ENCODE data around the gene CDKN1B.

DNA sequence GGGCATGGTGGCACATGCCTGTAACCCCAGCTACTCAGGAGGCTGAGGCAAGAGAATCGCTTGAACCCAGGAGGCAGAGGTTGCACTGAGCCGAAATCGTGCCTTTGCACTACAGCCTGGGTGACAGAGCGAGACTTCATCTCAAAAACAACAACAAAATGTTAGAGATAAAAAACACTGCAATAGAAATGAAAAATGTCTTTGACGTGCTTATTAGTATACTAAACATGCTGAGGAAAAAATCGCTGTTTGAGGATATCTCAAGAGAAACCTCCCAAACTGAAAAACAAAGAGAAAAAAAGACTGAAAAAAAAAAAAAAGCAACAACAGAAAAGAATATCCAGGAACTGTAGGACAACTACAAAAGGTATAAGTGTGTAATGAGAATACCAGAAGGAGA is 53.1 kb downstream of the CDKN1B start:
- TF ChIP-seq, protein P1, sequence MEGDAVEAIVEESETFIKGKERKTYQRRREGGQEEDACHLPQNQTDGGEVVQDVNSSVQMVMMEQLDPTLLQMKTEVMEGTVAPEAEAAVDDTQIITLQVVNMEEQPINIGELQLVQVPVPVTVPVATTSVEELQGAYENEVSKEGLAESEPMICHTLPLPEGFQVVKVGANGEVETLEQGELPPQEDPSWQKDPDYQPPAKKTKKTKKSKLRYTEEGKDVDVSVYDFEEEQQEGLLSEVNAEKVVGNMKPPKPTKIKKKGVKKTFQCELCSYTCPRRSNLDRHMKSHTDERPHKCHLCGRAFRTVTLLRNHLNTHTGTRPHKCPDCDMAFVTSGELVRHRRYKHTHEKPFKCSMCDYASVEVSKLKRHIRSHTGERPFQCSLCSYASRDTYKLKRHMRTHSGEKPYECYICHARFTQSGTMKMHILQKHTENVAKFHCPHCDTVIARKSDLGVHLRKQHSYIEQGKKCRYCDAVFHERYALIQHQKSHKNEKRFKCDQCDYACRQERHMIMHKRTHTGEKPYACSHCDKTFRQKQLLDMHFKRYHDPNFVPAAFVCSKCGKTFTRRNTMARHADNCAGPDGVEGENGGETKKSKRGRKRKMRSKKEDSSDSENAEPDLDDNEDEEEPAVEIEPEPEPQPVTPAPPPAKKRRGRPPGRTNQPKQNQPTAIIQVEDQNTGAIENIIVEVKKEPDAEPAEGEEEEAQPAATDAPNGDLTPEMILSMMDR (IDR thresholded peaks at IDR 0.05; ENCODE audit: low read depth, low read length), result no peak
- TF ChIP-seq, protein P2, sequence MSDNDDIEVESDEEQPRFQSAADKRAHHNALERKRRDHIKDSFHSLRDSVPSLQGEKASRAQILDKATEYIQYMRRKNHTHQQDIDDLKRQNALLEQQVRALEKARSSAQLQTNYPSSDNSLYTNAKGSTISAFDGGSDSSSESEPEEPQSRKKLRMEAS (IDR thresholded peaks at IDR 0.05; ENCODE audit: low read depth, low read length), result no peak
- TF ChIP-seq POLR2A (IDR thresholded peaks at IDR 0.05; ENCODE audit: extremely low read depth, insufficient read length), result no peak
- TF ChIP-seq MYC (IDR thresholded peaks at IDR 0.05; ENCODE audit: low read depth, low read length), result no peak
